Testis (tissue), 2 donors: ENCODE measurements around the gene FAM162A.

ENCODE experiments used
- POLR2A ChIP-seq: fragments of 450-650 bp; IDR thresholded peaks from one replicate; pipeline ENCODE4 v1.6.1; 2017; ENCODE audit warnings: antibody characterized with exemption, mild to moderate bottlenecking, moderate library complexity
- TF ChIP-seq, protein P1 (sequence below), 3 experiments: fragments of 450-650 bp in 2 of 3; fragments of 200-600 bp in 1 of 3; sonication (generic) in 1 of 3; IDR thresholded peaks; one replicate each; pipeline ENCODE4 v1.5.1; 2016 to 2019; ENCODE audit warnings: antibody characterized with exemption in 3 of 3, mild to moderate bottlenecking in 2 of 3, moderate library complexity in 1 of 3

GRCh38 chr3:122377975-122378374, 6.0 kb upstream of the FAM162A start:
- TF ChIP-seq, protein P1, sequence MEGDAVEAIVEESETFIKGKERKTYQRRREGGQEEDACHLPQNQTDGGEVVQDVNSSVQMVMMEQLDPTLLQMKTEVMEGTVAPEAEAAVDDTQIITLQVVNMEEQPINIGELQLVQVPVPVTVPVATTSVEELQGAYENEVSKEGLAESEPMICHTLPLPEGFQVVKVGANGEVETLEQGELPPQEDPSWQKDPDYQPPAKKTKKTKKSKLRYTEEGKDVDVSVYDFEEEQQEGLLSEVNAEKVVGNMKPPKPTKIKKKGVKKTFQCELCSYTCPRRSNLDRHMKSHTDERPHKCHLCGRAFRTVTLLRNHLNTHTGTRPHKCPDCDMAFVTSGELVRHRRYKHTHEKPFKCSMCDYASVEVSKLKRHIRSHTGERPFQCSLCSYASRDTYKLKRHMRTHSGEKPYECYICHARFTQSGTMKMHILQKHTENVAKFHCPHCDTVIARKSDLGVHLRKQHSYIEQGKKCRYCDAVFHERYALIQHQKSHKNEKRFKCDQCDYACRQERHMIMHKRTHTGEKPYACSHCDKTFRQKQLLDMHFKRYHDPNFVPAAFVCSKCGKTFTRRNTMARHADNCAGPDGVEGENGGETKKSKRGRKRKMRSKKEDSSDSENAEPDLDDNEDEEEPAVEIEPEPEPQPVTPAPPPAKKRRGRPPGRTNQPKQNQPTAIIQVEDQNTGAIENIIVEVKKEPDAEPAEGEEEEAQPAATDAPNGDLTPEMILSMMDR (IDR thresholded peaks at IDR 0.05), result no peak
- no peak for TF ChIP-seq POLR2A
